ENCODE results near the gene PRG3.
A peak's percentile ranks its signal among the peaks of the same experiment; 100 is the strongest.
"Not testable (repeated sequence)": the region's sequence is repeated elsewhere in the genome, so short reads cannot be mapped to it uniquely, and the experiment has no call there.

Gene PRG3

DNA sequence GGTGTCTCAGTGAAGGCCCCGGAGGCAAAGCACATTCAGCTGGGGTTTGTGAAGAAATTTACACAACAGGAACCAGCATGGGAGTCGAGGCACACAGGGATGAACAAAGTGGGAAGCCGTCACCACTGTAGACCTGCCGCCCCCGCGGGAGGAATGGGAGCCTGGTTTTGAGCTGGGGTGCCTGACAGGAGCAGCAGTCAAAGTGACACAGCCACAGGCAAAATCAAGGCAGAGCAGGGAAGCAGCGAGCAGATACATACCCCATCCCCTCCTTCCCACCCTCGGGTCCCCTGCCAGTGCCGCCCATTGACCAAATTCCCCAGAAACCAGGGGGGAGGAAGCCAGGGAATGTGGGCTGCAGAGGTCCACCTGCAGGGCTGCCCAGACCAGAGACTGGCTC, 22.0 kb downstream of the PRG3 start:
- DNase-seq, result no peak

DNA sequence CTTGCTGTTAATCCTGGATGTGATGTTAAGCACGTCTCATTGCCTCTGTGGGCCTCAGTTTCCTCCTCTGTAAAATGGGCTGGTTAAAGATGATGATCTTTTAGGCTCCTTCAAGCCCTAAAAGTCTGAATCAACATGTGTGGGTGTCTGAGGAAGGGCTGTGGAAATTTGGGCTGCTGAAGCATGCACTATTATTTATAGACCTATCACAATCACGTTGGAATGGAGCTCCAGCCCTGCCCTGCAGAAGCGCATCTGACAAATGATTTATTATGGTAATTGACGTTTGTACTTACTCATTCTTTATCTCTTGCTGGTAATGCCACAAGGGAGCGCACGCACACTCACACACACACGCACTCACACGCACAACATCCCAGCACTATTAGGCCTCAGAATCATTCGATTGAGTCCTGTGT, 22.4 kb downstream of the PRG3 start:
- DNase-seq, result peak; percentile 81

- DNase-seq, result peak; percentile 37
Observed at GRCh38 chr11:57357856-57358255, 23.1 kb downstream of the PRG3 start.

GRCh38 chr11:57357310-57357709, 23.6 kb downstream of the PRG3 start:
- DNase-seq, result no peak

DNA sequence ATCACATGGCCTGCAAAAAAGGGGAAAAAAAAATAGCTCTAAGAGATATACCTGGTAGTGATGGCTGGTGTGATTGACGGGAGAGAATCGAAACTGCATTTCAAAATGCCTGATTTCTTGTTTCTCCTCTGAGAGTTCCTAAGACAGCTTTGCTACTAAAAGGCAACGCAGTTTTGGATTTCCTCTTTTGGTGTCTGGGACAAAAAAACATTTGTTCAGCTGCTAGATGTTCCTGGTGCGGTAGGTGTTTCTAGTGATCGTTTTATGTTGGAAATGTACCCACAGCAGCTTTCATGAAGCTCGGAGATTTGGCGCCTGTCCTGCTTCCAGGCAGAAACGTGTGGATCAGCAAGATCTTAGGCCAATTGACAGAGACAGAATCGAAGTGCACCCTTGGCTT, 24.7 kb downstream of the PRG3 start:
- DNase-seq, result peak; percentile 41

DNA sequence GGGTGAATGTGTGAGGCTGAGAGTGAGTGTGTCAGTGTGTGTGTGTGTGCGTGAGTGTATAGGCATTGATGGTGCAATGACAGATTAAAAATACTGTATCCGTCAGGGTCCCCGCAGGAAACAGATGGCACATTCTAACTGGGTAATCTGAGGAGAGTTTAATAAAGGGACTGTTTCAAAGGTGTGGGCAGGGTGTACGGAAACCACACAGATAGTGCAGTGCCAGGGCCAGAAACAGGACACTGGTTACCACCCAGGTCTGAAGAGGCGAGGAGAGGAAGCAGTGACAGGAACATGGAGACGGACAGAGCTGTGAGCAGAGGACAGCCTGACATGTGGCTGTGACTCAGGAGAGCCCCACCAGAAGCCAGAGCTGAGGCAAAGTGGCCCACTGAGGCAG, 26.3 kb downstream of the PRG3 start:
- DNase-seq, result peak; percentile 90

DNA sequence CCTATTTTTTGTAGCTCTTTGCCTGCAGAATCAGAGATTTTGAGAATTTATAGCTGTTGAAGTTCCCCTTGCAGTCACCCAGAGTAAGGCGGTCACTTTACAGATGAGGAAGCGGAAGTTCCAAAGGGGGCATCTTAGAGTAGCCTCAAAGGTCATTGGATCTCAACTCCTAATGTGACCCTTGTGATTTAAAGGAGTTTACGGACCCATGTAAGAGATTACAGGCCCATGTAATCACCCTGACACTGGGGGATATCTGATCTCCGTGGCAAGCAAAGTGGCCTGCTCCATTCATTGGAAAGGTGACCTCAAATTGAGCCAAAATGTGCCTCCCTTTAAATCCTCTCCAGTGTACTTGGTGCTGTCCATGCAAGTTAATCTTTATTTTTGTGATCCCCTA, 27.1 kb downstream of the PRG3 start:
- peak; percentile 59 for DNase-seq

DNA sequence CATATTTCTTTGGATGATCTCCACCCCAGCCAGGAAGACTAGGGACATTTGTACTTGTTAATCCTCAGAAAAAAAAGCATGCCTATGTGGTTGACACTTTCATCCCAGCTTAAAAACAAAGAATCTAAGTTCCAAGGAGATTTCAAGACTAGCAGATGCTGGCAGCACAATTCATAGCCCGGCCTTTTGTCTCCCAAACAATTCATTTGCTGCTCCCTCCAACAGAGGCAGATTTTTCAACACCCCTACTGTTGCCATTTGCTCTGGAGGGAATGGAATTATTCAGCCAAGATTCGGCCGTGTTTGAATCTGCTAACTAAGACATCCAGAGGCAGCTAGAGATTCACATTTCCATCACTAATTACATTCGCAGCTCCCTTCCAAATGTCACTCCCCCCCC, 27.5 kb downstream of the PRG3 start:
- no peak for DNase-seq

DNA sequence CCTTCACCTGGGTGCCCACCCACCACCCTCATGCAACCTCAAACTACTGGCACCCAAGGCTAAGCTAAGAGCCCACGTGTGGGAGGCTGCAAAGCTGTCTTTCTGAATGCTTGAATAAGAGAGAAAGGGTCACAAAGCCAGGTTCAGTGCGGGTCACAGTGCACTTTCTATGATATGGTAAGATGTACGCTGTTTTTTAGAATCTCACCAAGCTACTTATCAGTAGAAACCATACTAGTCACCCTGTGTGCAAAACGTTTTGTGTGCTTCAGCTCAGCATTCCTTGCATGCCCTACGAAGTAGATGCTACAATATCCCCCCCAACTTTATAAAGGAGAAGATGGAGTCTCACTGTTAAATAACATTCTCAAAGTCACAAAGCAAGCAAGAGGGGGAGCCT, 27.9 kb downstream of the PRG3 start:
- DNase-seq, result peak; percentile 81

GRCh38 chr11:57349491-57350274, 31.3 kb downstream of the PRG3 start:
- DNase-seq, result peak; percentile 71

DNA sequence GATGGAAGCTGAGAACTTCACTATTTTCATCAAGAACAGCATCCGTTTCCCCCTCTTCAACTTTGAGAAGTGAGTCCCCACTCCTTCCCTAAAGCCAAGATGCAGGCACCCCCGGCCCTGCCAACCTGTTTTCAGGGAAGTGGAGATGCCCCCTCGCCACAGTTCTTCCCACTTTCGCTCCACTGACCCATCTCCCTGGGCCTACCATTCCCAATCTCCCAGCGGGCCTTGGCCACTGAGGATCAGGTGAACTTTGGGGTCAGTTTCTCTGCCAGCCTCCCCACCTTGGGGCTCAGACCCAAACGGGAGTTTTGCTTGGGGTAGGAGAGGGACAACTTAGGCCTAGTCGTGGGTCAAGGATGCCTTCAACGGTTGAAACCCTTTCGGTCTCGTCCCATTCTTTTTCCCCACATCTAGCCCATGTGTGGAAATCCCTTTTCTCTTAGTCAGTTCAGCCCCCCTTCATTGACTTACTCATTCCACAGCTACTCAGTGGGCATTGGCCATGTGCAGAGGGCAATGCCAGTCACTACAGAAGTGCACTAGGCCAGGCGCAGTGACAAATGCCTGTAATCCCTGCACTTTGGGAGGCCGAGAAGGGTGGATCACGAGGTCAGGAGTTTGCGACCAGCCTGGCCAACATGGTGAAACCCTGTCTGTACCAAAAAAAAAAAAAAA, 32.2 kb downstream of the PRG3 start:
- no peak for DNase-seq

DNA sequence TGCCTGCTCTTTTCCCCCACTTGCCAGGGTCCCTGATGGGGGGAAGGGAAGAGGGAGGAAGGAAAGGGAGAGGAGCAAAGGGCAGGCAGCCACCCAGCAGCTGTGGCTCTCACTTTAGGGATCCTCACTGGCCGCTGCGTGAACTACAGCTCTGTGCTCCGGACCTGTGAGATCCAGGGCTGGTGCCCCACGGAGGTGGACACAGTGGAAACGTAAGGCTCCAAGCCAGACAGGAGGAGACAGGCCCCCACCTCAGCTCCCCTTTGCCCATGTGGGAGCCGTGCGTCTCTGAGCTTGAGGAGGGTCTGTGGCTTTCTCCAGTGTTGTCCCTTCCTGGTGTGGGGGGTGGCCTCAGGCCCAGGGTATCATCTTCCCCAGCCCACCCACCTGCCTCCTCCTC, 32.9 kb downstream of the PRG3 start:
- no peak for DNase-seq

DNA sequence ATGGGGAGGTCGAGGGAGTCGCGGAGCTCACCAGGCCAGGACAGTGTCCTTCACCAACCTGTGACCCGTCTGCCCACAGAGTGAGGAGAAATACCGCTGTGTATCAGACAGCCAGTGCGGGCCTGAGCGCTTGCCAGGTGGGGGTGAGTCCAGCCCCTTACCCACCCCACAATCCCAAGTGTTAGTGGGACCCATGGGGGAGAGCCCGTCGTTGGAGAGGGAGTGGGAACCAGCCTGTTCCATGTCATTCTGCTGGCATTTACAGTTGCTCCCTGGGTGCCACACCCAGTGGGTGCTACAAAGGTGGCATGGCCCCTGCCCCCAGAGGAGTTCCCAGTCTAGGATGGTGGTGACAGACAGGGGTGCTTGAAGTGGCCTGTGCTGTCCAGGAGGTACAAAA, 33.6 kb downstream of the PRG3 start:
- no peak for DNase-seq

DNA sequence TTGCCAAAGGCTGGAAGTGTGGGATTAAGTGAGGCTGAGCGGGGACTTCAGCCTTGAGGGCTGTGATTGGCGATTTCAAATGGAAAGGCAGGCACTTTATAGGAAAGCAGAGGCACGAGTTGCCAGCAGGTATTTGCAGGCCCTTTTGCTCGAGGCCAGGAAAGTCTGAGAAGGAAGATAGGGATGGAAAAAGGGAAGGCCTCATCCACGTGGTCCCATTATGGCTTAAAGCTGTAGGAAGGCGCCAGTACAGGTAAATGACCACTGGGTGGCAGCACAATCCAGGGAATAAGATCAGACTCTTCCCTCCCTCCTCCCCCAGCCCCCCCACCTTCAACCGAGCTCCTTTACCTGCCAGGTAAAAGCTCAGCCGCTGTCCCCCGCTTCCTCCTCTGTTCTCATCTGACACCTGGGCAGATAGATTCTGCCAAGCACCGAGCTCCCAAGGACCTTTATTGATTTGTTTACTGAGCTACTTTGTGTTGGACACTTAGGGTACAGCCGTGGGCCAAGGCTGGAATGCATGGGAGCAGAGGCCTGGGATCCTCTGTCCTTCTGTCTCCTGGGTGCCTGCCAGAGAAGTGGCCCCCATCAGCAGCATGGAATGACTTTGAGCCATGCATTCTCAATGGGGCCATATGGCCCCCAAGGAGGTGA, 35.3 kb downstream of the PRG3 start:
- DNase-seq, result peak; percentile 93

GRCh38 chr11:57344826-57345225, 36.1 kb downstream of the PRG3 start:
- no peak for DNase-seq

DNA sequence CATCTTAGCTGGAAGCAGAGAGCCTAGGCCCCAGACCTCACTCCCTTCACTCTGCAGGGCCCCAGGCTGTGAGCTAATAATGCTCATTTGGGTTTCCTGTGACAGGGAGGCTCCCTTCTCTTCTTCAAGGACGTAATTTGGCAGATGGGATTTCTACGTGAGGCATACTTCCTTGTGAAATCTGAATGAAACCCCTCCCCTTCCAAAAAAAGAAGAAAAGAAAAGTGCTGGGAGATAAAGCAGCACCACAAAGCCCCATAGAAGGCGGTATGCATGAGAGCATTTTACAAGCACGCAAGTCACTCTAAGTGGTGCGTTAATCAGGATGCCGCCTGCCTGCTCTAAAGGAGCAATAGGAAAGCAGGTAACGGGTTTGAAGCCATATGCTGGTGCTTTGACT, 37.1 kb downstream of the PRG3 start:
- no peak for DNase-seq

- no peak for DNase-seq
Observed at GRCh38 chr11:57342702-57343101, 38.2 kb downstream of the PRG3 start.

DNA sequence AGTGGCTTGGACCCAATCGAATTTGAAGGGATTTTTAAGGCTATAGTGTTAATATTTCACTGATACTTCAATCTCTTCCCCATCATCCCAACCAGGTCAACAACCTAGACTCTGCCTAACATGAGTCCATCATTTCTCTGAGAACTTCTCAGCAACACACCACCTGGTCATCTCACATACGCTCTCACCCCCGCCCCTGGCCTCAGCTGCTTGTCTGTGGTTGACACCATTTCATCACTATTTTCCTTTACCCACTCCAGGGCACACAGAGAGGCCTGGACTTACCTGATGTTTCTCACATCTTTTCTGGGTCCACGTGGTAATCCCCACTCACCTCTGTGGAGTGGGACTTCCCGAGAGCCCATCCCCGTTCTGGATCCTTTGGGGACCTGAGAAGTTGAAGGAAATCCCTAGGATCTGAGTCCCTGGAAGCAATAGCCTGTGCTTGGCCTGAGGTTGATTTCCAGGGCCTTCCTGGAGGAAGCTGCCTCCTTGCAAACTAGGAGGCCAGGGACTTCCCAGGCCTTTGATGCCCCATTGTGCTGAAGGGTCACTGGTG, 39.6 kb downstream of the PRG3 start:
- DNase-seq, result no peak

DNA sequence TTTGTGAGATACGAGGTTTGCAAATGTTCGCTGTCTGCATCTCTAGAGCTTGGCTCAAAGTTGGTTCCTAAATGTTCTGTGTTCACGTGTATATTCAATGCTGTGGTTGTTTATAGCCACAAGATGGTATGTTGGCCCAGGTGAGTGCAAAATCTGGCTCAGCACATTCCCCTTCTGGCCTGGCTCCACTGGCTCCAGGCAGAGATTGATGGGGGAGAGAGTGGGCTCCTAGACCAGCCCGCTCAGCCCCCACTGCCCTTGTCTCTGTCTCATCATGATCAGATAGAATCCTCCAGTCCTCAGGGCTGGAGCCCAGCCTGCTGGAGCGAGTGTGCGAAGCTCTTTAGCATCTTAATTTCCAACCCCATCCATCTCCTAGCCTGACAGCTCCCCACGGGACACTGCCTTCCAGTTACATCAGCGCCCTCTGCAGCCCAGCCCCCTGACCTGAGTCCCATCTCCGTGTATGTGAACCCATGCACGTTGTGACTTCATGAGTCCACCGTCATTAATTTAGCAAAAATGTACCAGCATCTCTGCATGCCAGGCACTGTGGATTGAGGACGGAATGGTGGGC, 40.8 kb downstream of the PRG3 start:
- DNase-seq, result peak; percentile 55

- DNase-seq, result no peak
Observed at GRCh38 chr11:57339328-57339727, 41.6 kb downstream of the PRG3 start.

- DNase-seq, result no peak
Observed at GRCh38 chr11:57338142-57338541, 42.8 kb downstream of the PRG3 start, which contains the start of gene P2RX3. Gene P2RX3, plus strand, starts transcription at chr11:57338352. Its CDS starts 199 bp downstream, at chr11:57338551.

GRCh38 chr11:57336856-57337255, 44.1 kb downstream of the PRG3 start:
- DNase-seq, result not testable (repeated sequence)

- DNase-seq, result no peak
Observed at GRCh38 chr11:57336111-57336666, 44.8 kb downstream of the PRG3 start.
